CD4-positive, CD25-positive, alpha-beta regulatory T cell (primary cell): ENCODE data around the gene CAPN9. TPM values are rescaled to one million over a fixed set of nuclear protein-coding genes. Genes with fewer than 3 reads are reported as not detected.

Source experiments
- ATAC-seq, 2 donors: fragments of 150-1000 bp; cut with Tn5 transposase; one replicate each; pipeline ENCODE4 v1.10.0; 2021; ENCODE audit warnings: low read depth in 2 of 2, moderate number of reproducible peaks in 2 of 2, moderate library complexity in 1 of 2
- DNase-seq, 3 donors: peaks; one replicate each; pipeline versions ENCODE4 v3.0.0 to v3.0.0-alpha.2; 2012 to 2022; ENCODE audit warnings: mixed read lengths in 1 of 3
- H3K27ac ChIP-seq: one replicate; pipeline ENCODE4 v1.7.0; 2013; ENCODE audit warnings: mild to moderate bottlenecking, low read length; ENCODE audit not compliant: insufficient read depth, poor library complexity, severe bottlenecking
- H3K27me3 ChIP-seq: one replicate; pipeline ENCODE4 v1.7.0; 2013; ENCODE audit warnings: low read length; ENCODE audit not compliant: control insufficient read depth, insufficient read depth
- H3K36me3 ChIP-seq: one replicate; pipeline ENCODE4 v1.7.0; 2013; ENCODE audit warnings: mild to moderate bottlenecking, low read length, moderate library complexity; ENCODE audit not compliant: control insufficient read depth, insufficient read depth
- H3K4me1 ChIP-seq: 2 replicates; pipeline ENCODE4 v1.7.0; 2013; ENCODE audit warnings: mild to moderate bottlenecking, low read length; ENCODE audit not compliant: insufficient read depth, control insufficient read depth, poor library complexity, severe bottlenecking
- H3K4me3 ChIP-seq: one replicate; pipeline ENCODE4 v1.7.0; 2013; ENCODE audit warnings: low read depth, mild to moderate bottlenecking, low read length, moderate library complexity
- H3K9me3 ChIP-seq, 2 experiments: 1 replicate in 1 of 2; 2 replicates in 1 of 2; pipeline ENCODE4 v1.7.0; 2013; ENCODE audit warnings: low read length in 2 of 2, mild to moderate bottlenecking in 1 of 2, moderate library complexity in 1 of 2; ENCODE audit not compliant: control insufficient read depth in 2 of 2
- H3K27ac Mint-ChIP-seq, 3 donors: one replicate each; pipeline ENCODE4 v1.8.0; 2020 to 2022; ENCODE audit warnings: mild to moderate bottlenecking in 3 of 3, mixed read lengths in 3 of 3, moderate library complexity in 2 of 3
- H3K27me3 Mint-ChIP-seq: one replicate; pipeline ENCODE4 v1.8.0; 2022; ENCODE audit warnings: mild to moderate bottlenecking, mixed read lengths
- H3K36me3 Mint-ChIP-seq: one replicate; pipeline ENCODE4 v1.8.0; 2020; ENCODE audit warnings: mixed read lengths
- H3K4me1 Mint-ChIP-seq, 4 donors: one replicate each; pipeline ENCODE4 v1.8.0; 2020 to 2022; ENCODE audit warnings: mixed read lengths in 4 of 4, mild to moderate bottlenecking in 1 of 4
- H3K4me3 Mint-ChIP-seq, 4 donors: one replicate each; pipeline ENCODE4 v1.8.0; 2020 to 2022; ENCODE audit warnings: mild to moderate bottlenecking in 4 of 4, mixed read lengths in 4 of 4, moderate library complexity in 3 of 4
- H3K9me3 Mint-ChIP-seq, 7 donors: one replicate each; pipeline ENCODE4 v1.8.0; 2020 to 2022; ENCODE audit warnings: mixed read lengths in 7 of 7, mild to moderate bottlenecking in 3 of 7, moderate library complexity in 2 of 7
- polyA plus RNA-seq, 4 donors: library from polyadenylated mRNA; unstranded; fragments of 300-500 nt; fragmentation: Illumina TruSeq; gene quantifications; one replicate each; pipeline ENCODE4 v1.2.3, GENCODE V29; 2021
- total RNA-seq: library from RNA; stranded (reverse); gene quantifications from one replicate; pipeline ENCODE4 v1.2.3, GENCODE V29; 2022

CAPN9 gene
- total and polyA plus RNA-seq, 5 donors from 2014 or later, result not detected

DNA sequence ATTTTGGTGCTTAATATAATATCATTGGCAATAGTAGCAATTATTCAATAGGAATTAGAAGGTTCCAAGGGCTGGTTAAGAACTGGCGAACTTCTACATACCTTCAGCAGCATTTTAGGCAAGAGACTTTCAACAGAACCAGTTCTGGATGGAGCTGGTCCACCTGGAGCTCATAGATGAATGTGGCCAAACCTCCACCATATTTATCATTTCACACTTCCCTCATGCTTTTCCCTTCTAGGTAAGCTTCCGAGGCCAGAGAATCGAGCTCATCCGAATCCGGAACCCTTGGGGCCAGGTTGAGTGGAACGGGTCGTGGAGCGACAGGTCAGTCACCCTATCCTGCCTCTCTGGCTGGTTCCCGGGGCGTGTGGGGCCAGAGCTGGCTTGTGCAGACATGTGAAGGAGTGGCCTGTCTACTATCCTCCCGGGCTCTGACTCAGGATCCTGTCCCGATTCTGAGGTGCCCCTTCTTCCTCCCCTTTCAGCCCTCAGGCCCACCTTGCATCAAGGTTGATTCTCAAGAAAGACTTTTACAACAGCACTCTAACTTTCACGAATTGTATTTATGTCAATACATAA, 24.7 kb downstream of the CAPN9 start:
- Histone ChIP-seq H3K27me3 (peaks cover 1% of the 10 kb centered on the region), H3K4me1 (no peaks in the 10 kb centered on the region), H3K4me3 (no peak overlapping the region), H3K27ac (no peak overlapping the region), H3K36me3 (no peaks in the 10 kb centered on the region), H3K9me3 (no peaks in the 10 kb centered on the region)
- Mint-ChIP-seq H3K27me3 (peaks cover 16% of the 10 kb centered on the region), H3K4me3 (no peak overlapping the region), H3K27ac (no peak overlapping the region), H3K36me3 (no peaks in the 10 kb centered on the region), H3K4me1 (no peaks in the 10 kb centered on the region), H3K9me3 (peaks cover 0 to 2% (median 0%) of the 10 kb centered on the region in 7 donors)
- ATAC-seq, result no peak
- no peak for DNase-seq

DNA sequence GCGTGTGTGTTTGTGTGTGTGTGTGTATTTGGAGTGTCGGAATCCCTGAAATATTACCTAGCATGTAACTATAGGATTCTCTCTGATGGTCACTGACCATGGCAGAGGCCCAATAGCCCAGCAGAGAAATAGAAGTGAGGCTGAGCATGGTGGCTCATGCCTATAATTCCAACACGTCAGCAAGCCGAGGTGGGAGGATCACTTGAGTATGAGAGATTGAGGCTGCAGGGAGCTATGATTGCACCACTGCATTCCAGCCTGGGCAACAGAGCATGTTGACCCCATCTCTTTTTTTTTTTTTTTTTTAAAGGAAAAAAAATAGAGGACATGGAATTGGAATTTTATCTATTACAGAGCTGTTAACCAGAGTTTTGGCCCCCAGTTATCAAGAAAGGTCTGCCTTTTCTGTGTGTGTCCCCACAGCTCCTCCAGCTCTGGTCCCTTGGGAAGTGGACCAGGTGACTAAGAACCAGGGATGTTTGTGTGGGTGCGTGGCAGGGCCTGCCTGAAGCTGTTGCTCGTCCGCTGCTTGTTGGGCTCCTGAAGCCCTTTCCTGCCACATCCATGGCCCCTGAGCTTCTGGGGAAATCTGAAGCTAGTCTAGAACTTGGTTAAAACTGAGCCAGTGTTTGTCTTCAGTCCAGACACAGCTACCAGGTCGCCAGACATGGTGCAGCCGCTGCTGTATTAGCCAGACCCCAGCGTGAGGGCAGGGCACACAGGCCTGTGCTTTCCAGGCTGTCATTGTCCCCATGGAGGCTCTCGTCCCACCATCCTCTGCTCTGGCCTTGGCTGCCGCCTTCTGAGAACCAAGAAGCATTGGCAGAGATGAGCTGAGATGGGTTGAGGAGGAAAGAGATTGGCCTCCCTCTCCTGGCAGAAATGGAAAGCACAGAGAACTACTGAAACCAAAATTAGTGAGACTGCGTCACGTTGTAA, 25.5 kb downstream of the CAPN9 start:
- ATAC-seq, result no peak
- no peak overlapping the region for H3K27ac ChIP-seq
- no peaks in the 10 kb centered on the region for H3K4me1 ChIP-seq
- H3K27me3 ChIP-seq, result peaks cover 1% of the 10 kb centered on the region
- H3K36me3 ChIP-seq, result no peaks in the 10 kb centered on the region
- Mint-ChIP-seq H3K36me3 (no peaks in the 10 kb centered on the region), H3K9me3 (peaks cover 0 to 2% (median 0%) of the 10 kb centered on the region in 7 donors), H3K4me1 (no peaks in the 10 kb centered on the region), H3K4me3 (no peak overlapping the region), H3K27ac (no peak overlapping the region), H3K27me3 (peaks cover 16% of the 10 kb centered on the region)
- no peak overlapping the region for H3K4me3 ChIP-seq
- DNase-seq, result no peak
- H3K9me3 ChIP-seq, result no peaks in the 10 kb centered on the region

DNA sequence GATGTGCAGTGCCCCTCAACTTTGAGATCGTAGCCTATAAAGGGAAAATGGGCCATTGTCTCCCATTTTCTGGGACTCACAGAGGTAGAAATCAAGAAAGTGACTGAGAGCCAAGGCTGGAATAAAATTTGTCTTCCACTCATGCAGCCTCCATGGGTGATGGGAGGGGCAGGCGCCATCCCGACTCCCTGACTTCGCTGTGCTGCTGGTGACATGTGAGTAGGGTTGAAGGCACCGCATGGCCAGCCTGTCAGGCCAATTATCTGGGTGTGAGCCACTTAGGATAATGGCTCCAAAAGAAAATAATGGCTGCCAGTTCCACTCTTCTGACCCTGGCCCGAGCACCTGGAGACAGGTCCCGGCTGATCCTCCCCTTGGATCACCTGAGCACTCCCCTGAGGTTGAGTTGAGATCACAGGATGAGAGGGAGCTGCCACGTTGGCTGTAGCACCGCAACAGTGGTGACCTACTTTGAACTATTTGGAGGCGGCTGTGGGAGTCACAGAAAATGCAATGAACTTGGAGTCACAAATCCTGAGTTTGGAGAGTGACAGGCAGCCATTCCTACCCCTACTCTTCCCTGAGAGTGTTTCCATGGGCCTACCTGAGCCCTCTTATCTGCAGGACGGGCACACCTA, 26.3 kb downstream of the CAPN9 start:
- H3K4me1 ChIP-seq, result no peaks in the 10 kb centered on the region
- H3K27me3 Mint-ChIP-seq, result peaks cover 16% of the 10 kb centered on the region
- peaks cover 1% of the 10 kb centered on the region for H3K27me3 ChIP-seq
- H3K36me3 Mint-ChIP-seq, result no peaks in the 10 kb centered on the region
- H3K36me3 ChIP-seq, result no peaks in the 10 kb centered on the region
- H3K4me3 Mint-ChIP-seq, result no peak overlapping the region
- ATAC-seq (no peak), DNase-seq (no peak)
- H3K27ac ChIP-seq, result no peak overlapping the region
- no peaks in the 10 kb centered on the region for H3K9me3 ChIP-seq
- no peak overlapping the region for H3K27ac Mint-ChIP-seq
- no peak overlapping the region for H3K4me3 ChIP-seq
- peaks cover 0 to 2% (median 0%) of the 10 kb centered on the region in 7 donors for H3K9me3 Mint-ChIP-seq
- no peaks in the 10 kb centered on the region for H3K4me1 Mint-ChIP-seq

DNA sequence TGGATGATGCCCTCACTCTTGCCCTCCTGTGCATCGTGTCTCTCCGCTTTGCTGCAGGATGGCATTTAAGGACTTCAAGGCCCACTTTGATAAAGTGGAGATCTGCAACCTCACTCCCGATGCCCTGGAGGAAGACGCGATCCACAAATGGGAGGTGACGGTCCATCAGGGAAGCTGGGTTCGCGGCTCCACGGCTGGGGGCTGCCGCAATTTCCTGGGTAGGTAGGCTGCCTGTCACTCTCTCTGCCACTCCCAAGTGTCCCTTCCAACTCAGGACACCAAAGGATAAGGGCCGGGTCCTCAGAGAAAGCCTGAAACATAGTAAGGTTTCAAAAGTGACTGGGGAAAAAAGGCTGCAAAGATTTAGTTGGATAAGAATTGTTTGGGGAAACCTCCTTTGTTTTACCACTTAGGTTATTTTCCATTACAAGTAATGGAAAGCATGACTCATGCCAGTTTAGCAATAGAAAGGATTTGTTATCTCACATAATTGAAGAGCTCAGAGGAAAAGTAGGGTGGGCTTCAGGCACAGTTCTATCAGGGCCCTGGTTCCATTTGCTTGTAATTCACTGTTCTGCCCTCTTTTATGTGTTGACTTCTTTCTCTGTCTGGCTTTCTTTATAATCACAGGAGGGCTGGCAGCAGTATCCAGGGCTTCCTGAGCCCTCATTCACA, 31.9 kb downstream of the CAPN9 start:
- peaks cover 24% of the 10 kb centered on the region for H3K27me3 Mint-ChIP-seq
- no peak overlapping the region for H3K4me3 ChIP-seq
- no peaks in the 10 kb centered on the region for H3K9me3 ChIP-seq
- H3K27me3 ChIP-seq, result peaks cover 3% of the 10 kb centered on the region
- H3K4me3 Mint-ChIP-seq, result no peak overlapping the region
- ATAC-seq (no peak), DNase-seq (no peak)
- H3K27ac ChIP-seq, result no peak overlapping the region
- peaks cover 0 to 2% (median 0%) of the 10 kb centered on the region in 7 donors for H3K9me3 Mint-ChIP-seq
- H3K36me3 ChIP-seq, result no peaks in the 10 kb centered on the region
- no peaks in the 10 kb centered on the region for H3K4me1 ChIP-seq
- no peaks in the 10 kb centered on the region for H3K36me3 Mint-ChIP-seq
- H3K27ac Mint-ChIP-seq, result no peak overlapping the region
- no peaks in the 10 kb centered on the region for H3K4me1 Mint-ChIP-seq

DNA sequence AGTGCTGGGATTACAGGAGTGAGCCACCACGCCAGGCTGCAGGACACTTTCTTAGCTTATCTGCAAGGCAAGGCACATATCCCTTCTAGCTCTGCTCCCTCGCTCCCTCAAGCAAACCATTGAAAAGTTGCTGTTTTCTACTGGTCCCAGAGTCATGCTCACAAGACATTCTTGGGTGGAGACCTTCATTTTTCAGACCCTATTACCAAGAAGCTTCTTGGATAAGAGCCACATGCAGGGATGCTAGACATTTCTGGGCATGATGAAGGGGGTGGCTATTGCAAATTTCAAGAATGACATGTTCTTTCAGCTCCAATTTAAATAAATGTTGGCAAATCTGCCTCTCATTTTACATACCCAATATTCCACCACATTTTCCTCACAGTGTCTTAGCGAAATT, 33.9 kb downstream of the CAPN9 start:
- Mint-ChIP-seq H3K4me1 (no peaks in the 10 kb centered on the region), H3K36me3 (no peaks in the 10 kb centered on the region), H3K27me3 (peaks cover 19% of the 10 kb centered on the region), H3K27ac (no peak overlapping the region), H3K4me3 (no peak overlapping the region), H3K9me3 (peaks cover 0 to 2% (median 0%) of the 10 kb centered on the region in 7 donors)
- H3K27ac ChIP-seq, result no peak overlapping the region
- DNase-seq, result no peak
- H3K27me3 ChIP-seq, result peaks cover 3% of the 10 kb centered on the region
- H3K4me3 ChIP-seq, result no peak overlapping the region
- H3K4me1 ChIP-seq, result no peaks in the 10 kb centered on the region
- H3K36me3 ChIP-seq, result no peaks in the 10 kb centered on the region
- no peaks in the 10 kb centered on the region for H3K9me3 ChIP-seq
- no peak for ATAC-seq

DNA sequence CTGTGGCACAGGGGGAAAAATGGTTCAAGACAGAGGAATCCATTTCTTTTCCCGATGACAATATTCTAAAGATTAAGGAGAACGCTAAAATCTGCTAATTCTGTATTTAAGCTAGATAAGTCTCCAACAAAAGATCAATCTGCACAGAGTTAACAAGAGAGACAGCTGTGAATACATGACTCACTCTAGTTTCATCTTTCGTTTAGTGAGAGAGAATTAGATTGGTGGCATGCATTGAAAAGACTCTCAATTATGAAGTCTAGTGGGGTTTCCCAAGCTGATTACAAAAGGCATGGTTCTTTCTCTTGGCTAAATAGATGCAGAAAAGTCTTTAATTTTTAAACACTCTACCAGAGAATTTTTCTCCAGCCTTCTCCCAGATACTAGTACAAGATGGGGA, 34.4 kb downstream of the CAPN9 start:
- no peak overlapping the region for H3K27ac ChIP-seq
- no peaks in the 10 kb centered on the region for H3K36me3 ChIP-seq
- Mint-ChIP-seq H3K4me1 (no peaks in the 10 kb centered on the region), H3K27ac (no peak overlapping the region), H3K9me3 (peaks cover 0 to 2% (median 0%) of the 10 kb centered on the region in 7 donors), H3K36me3 (no peaks in the 10 kb centered on the region), H3K4me3 (no peak overlapping the region), H3K27me3 (peaks cover 24% of the 10 kb centered on the region)
- H3K4me1 ChIP-seq, result no peaks in the 10 kb centered on the region
- H3K9me3 ChIP-seq, result no peaks in the 10 kb centered on the region
- ATAC-seq (no peak), DNase-seq (no peak)
- no peak overlapping the region for H3K4me3 ChIP-seq
- peaks cover 3% of the 10 kb centered on the region for H3K27me3 ChIP-seq

DNA sequence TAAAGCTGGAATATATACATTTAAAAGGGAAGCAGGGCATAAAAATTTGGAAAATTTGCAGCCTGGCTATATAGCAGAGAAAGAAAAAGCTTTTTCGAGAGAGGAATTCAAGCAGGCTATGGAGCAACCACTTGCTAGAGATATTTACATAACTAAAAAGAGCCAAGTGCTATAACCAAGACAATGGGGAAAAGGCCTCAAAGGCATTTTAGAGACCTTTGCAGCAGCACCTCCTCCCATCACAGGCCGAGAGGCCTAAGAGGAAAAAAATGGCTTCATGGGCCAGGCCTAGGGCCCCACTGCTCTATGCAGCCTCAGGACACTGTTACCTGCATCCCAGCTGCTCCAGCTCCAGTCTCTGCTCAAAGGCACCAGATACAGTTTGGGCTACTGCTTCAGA, 37.0 kb downstream of the CAPN9 start:
- Mint-ChIP-seq H3K27me3 (peaks cover 31% of the 10 kb centered on the region), H3K4me1 (no peaks in the 10 kb centered on the region), H3K4me3 (no peak overlapping the region), H3K27ac (no peak overlapping the region), H3K36me3 (no peaks in the 10 kb centered on the region), H3K9me3 (peaks cover 0 to 2% (median 0%) of the 10 kb centered on the region in 7 donors)
- ATAC-seq (no peak), DNase-seq (no peak)
- no peak overlapping the region for H3K4me3 ChIP-seq
- H3K36me3 ChIP-seq, result no peaks in the 10 kb centered on the region
- H3K9me3 ChIP-seq, result no peaks in the 10 kb centered on the region
- no peak overlapping the region for H3K27ac ChIP-seq
- H3K4me1 ChIP-seq, result no peaks in the 10 kb centered on the region
- peaks cover 3% of the 10 kb centered on the region for H3K27me3 ChIP-seq
